OCI-LY1 (cell line): Measurements from ENCODE around the gene WDR93.

ENCODE experiments used
- H2AFZ ChIP-seq: fragments of 200-600 bp; sonication (generic), shearing (Covaris generic); 2 replicates; pipeline ENCODE4 v1.6.0; 2014; ENCODE audit warnings: antibody characterized with exemption, mild to moderate bottlenecking, low read length
- H3F3A ChIP-seq: fragments of 200-600 bp; sonication (generic), shearing (Covaris generic); 2 replicates; pipeline ENCODE4 v1.6.0; 2014; ENCODE audit warnings: mild to moderate bottlenecking, antibody characterized with exemption, low read length, moderate library complexity; ENCODE audit not compliant: insufficient read depth
- H3K27ac ChIP-seq: fragments of 200-600 bp; sonication (generic); 2 replicates; pipeline ENCODE4 v1.5.1; 2014; ENCODE audit warnings: low read length, mixed run types, mild to moderate bottlenecking, low read depth; ENCODE audit not compliant: poor library complexity, severe bottlenecking
- H3K27me3 ChIP-seq: fragments of 200-600 bp; sonication (generic); 2 replicates; pipeline ENCODE4 v1.6.0; 2014; ENCODE audit warnings: antibody characterized with exemption, mild to moderate bottlenecking, low read length, moderate library complexity; ENCODE audit not compliant: insufficient read depth
- H3K36me3 ChIP-seq: fragments of 200-600 bp; sonication (generic); 2 replicates; pipeline ENCODE4 v1.6.1; 2014; ENCODE audit warnings: mild to moderate bottlenecking, antibody characterized with exemption, low read length, moderate library complexity, mixed read lengths; ENCODE audit not compliant: insufficient read depth
- H3K4me1 ChIP-seq: fragments of 200-600 bp; sonication (generic); 2 replicates; pipeline ENCODE4 v1.5.1; 2014; ENCODE audit warnings: mild to moderate bottlenecking, low read length, moderate library complexity; ENCODE audit not compliant: insufficient read depth, severe bottlenecking
- H3K4me2 ChIP-seq: fragments of 200-600 bp; sonication (generic), shearing (Covaris generic); 2 replicates; pipeline ENCODE4 v1.6.1; 2014; ENCODE audit warnings: low read length
- H3K4me3 ChIP-seq: fragments of 200-600 bp; sonication (generic); 2 replicates; pipeline ENCODE4 v1.5.1; 2014; ENCODE audit warnings: low read length, low read depth, mild to moderate bottlenecking, mixed read lengths; ENCODE audit not compliant: poor library complexity, severe bottlenecking
- H3K79me2 ChIP-seq: fragments of 200-600 bp; shearing (Covaris generic); 2 replicates; pipeline ENCODE4 v1.6.1; 2016; ENCODE audit warnings: mixed run types, low read length, mixed read lengths; ENCODE audit not compliant: insufficient read depth
- H3K9ac ChIP-seq: fragments of 200-600 bp; sonication (generic), shearing (Covaris generic); 2 replicates; pipeline ENCODE4 v1.6.1; 2014; ENCODE audit warnings: mild to moderate bottlenecking, low read length, mixed read lengths
- H3K9me2 ChIP-seq: fragments of 200-600 bp; sonication (generic), shearing (Covaris generic); 2 replicates; pipeline ENCODE4 v1.6.1; 2014; ENCODE audit warnings: low read depth, mild to moderate bottlenecking, low read length, mixed read lengths
- H3K9me3 ChIP-seq: fragments of 200-600 bp; shearing (Covaris generic); 2 replicates; pipeline ENCODE4 v1.6.1; 2014; ENCODE audit warnings: low read length, mixed read lengths
- H4K20me1 ChIP-seq: fragments of 200-600 bp; sonication (generic), shearing (Covaris generic); 2 replicates; pipeline ENCODE4 v1.6.0; 2016; ENCODE audit warnings: mild to moderate bottlenecking, low read length; ENCODE audit not compliant: insufficient read depth
- EZH2 ChIP-seq: fragments of 200-600 bp; sonication (generic), shearing (Covaris generic); IDR thresholded peaks from 2 replicates; pipeline ENCODE4 v1.8.0; 2017; ENCODE audit warnings: borderline replicate concordance, mixed run types, mild to moderate bottlenecking, antibody characterized with exemption, low read length, moderate library complexity, mixed read lengths
- TF ChIP-seq, protein P1 (sequence below): fragments of 200-600 bp; sonication (generic), shearing (Covaris generic); IDR thresholded peaks from 2 replicates; pipeline ENCODE4 v1.5.1; 2017; ENCODE audit warnings: mild to moderate bottlenecking, antibody characterized with exemption, low read length, moderate library complexity, mixed read lengths

Gene WDR93

DNA sequence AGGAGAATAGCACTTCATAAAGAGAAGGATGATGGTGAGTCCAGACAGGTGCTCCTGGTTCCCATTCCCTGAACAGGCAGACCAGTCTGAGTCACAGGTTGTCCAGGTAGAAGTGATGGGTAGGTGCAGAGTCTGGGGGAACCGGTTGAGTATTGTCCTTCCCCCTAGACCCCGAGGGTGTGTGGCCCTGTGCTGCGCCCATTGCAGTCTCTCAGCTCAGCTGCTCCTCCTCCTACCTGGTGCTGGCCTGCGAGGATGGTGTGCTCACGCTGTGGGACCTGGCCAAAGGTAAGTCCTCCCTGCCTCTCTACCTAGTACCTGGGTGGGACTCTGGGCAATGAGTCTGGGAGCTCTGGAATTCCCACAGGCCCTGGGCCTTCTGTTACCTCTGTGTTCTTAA is 40.7 kb downstream of the WDR93 start:
- Histone ChIP-seq H3K9me2 (no peaks in the 10 kb centered on the region), H3K9me3 (no peaks in the 10 kb centered on the region), H3F3A (no peaks in the 10 kb centered on the region), H3K27ac (no peak overlapping the region), H3K4me2 (no peak overlapping the region), H3K4me3 (no peak overlapping the region), H3K9ac (no peak overlapping the region), H4K20me1 (no peaks in the 10 kb centered on the region), H3K4me1 (no peaks in the 10 kb centered on the region), H2AFZ (no peak overlapping the region), H3K36me3 (no peaks in the 10 kb centered on the region), H3K79me2 (no peaks in the 10 kb centered on the region), H3K27me3 (no peaks in the 10 kb centered on the region; the same call in 1 of the 2 replicates)
- TF ChIP-seq, protein P1, sequence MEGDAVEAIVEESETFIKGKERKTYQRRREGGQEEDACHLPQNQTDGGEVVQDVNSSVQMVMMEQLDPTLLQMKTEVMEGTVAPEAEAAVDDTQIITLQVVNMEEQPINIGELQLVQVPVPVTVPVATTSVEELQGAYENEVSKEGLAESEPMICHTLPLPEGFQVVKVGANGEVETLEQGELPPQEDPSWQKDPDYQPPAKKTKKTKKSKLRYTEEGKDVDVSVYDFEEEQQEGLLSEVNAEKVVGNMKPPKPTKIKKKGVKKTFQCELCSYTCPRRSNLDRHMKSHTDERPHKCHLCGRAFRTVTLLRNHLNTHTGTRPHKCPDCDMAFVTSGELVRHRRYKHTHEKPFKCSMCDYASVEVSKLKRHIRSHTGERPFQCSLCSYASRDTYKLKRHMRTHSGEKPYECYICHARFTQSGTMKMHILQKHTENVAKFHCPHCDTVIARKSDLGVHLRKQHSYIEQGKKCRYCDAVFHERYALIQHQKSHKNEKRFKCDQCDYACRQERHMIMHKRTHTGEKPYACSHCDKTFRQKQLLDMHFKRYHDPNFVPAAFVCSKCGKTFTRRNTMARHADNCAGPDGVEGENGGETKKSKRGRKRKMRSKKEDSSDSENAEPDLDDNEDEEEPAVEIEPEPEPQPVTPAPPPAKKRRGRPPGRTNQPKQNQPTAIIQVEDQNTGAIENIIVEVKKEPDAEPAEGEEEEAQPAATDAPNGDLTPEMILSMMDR, result no peak
- no peak for TF ChIP-seq EZH2

DNA sequence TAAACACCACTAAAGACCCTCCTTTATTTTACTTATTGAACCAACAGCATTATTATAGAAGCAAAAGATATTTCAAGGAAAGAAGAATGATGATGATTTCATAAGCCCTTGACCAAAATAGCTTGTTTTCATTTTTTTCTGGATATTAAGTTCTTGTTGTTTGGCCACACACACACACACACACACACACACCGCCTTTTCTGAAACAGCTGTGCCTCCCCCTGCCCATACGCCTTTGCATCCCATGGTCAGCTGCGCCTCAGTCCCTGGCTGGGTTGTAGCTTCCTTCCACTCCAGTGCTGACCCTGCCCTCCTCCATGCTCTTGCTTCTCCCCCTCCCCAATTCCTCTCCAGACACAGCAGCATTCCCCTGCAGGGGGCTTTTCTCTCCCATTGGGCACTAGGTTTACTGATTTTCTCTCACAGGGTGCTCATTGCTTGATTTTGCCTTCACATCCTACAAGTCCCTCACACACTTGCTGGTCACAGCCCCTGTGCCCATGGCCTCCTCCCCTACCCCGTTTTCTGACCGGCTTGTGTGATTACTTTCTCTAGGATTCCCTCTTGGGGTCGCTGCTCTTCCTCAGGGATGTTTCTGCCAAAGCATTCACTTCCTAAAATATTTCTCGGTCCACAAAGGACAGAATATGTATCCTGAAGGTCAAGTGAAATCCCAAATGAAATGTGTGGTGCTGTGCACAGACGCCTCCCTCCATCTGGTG is 42.0 kb downstream of the WDR93 start:
- no peaks in the 10 kb centered on the region for H3K9me2 ChIP-seq
- H3K9me3 ChIP-seq, result no peaks in the 10 kb centered on the region
- H3K79me2 ChIP-seq, result no peaks in the 10 kb centered on the region
- H3F3A ChIP-seq, result no peaks in the 10 kb centered on the region
- no peak for TF ChIP-seq EZH2
- TF ChIP-seq, protein P1, result no peak
- H3K4me3 ChIP-seq, result no peak overlapping the region
- H2AFZ ChIP-seq, result no peak overlapping the region
- no peak overlapping the region for H3K4me2 ChIP-seq
- H3K9ac ChIP-seq, result no peak overlapping the region
- H3K4me1 ChIP-seq, result no peaks in the 10 kb centered on the region
- H3K36me3 ChIP-seq, result no peaks in the 10 kb centered on the region
- no peaks in the 10 kb centered on the region for H4K20me1 ChIP-seq
- no peaks in the 10 kb centered on the region; the same call in 1 of the 2 replicates for H3K27me3 ChIP-seq
- H3K27ac ChIP-seq, result no peak overlapping the region

DNA sequence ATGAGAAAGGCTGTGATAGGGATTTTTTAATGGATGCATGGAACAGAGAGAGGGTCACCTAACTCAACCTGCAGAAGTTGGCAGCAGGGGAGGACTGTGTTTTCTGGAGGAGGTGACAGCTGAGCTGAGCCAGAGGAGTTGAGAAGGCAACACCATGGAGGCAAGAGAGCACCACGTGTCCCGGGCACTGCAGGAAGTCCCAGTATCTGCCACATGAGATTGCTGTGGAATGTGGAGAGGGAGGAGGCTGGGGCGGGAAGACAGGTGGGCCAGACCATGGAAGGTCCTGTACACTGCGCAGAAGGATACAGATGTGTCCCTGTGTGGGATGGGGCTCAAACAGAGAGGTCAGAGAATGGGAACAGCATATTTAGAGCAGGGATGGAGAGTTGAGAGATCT is 45.2 kb downstream of the WDR93 start:
- H3K4me1 ChIP-seq, result no peaks in the 10 kb centered on the region
- no peaks in the 10 kb centered on the region for H3K9me2 ChIP-seq
- no peak overlapping the region for H3K4me2 ChIP-seq
- H3K9me3 ChIP-seq, result no peaks in the 10 kb centered on the region
- no peaks in the 10 kb centered on the region; the same call in 1 of the 2 replicates for H3K27me3 ChIP-seq
- H2AFZ ChIP-seq, result no peak overlapping the region
- no peak overlapping the region for H3K4me3 ChIP-seq
- H4K20me1 ChIP-seq, result no peaks in the 10 kb centered on the region
- H3K36me3 ChIP-seq, result no peaks in the 10 kb centered on the region
- H3K79me2 ChIP-seq, result no peaks in the 10 kb centered on the region
- no peaks in the 10 kb centered on the region for H3F3A ChIP-seq
- H3K27ac ChIP-seq, result no peak overlapping the region
- no peak overlapping the region for H3K9ac ChIP-seq
- no peak for TF ChIP-seq EZH2
- TF ChIP-seq, protein P1, result no peak
